ENCODE results near the gene CENPS.
"Not testable (repeated sequence)": the region's sequence is repeated elsewhere in the genome, so short reads cannot be mapped to it uniquely, and the experiment has no call there.

CENPS gene

DNA sequence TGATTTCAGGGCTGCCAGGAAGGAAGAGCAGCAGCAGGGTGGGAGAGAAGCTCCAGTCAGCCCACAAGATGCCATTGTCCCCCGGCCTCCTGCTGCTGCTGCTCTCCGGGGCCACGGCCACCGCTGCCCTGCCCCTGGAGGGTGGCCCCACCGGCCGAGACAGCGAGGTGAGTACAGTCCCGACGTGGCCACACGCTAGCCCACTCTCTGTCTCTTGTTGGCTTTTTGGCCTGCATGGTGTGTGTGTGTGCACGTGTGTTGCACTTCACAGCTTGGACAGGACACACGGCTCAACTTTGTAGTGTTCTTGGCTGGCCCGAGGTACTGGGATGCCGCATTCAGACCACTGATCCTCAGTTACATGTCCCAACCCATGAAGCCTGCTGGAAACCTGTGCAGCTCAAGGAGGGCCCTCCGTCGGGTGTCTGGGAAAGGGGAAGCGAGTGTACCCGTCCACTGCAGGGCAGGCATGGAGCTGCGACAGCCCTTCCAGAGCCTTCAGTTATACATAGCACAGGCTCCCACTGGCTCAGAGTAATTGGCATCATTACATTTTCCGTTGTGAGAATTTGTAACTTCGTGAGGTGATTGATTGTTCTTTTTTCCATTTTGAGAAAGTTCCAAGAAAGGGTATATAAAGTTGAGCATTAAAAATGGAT lies 20.1 kb downstream of the CENPS start:
- DNase-seq: no peak

DNA sequence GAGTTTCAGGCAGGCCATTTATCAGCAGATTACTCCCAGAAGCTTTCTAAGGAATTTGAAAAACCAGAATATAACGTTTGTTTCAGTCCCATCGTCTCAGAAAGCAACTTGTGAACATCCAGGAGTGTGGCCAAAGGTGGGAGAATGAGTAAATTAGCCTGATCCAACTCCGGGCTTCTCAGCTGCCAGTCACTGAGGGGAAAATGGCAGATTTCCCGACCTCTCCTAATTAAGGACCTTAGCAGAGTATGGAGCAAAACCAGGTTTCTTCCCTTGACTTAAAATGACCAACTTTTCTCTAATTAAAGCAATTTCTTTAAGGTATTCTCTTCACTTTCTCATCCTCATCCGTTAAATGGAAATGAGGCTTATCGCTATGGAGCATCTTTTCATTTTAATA lies 20.6 kb downstream of the CENPS start:
- no peak for DNase-seq

DNA sequence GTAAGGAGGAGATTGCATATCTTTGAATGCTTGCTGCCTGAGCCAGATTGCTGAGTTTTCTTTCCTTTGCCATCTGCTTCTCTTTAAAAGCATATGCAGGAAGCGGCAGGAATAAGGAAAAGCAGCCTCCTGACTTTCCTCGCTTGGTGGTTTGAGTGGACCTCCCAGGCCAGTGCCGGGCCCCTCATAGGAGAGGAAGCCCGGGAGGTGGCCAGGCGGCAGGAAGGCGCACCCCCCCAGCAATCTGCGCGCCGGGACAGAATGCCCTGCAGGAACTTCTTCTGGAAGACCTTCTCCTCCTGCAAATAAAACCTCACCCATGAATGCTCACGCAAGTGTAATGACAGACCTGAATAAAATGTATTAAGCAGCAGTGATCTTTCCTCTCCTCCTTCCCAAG lies 21.1 kb downstream of the CENPS start:
- DNase-seq: no peak

DNA sequence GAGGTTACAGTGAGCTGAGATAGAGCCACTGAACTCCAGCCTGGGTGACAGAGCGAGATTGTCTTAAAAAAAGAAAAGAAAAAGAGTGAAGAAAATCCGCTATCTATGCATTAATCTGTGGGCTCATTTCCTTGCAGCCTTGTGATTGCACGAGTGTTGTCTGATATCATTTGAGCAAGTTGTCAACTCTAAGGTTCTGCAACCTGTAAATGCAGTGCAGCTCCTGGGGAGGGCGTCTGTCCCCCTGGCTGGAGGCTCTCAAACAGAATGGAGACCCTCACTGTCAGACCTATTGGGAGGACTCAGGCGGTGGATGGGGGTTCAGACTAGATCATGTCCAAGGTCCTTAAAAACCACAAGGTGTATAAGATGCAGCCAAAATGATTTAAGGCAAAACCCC lies 25.8 kb downstream of the CENPS start:
- DNase-seq: no peak

DNA sequence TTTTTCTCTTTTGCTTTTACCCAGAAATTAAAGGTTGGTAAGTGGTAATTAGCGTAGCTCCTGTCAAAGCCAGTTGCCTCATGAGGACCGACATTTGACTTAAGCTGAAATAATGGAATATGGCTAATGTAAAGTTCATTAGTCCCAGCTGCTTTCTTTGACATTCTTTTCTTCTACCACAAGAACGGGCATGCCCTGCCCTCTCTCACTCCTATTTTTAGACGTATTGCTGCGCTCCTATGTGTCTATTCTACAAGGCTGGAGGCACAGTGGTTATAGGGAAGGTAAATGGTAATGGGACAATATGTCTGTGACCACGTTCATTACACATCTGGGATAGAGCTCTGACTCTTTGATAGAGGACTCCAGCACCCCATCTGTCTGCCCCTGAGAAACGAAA lies 26.4 kb downstream of the CENPS start:
- DNase-seq: no peak

DNA sequence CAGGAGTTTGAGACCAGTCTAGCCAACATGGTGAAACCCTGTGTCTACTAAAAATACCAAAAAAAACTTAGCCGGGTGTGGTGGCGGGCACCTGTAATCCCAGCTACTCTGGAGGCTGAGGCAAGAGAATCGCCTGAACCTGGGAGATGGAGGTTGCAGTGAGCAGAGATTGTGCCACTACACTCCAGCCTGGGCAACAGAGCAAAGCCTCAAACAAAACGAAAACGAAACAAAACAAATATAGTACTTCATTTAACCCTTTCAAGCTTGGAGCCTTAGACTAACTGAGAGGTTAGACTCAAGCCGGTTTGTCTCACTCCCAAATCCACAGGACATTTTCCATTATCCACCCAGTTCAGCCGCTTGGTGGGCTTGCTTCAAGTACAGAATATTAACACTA lies 27.2 kb downstream of the CENPS start:
- not testable (repeated sequence) for DNase-seq

DNA sequence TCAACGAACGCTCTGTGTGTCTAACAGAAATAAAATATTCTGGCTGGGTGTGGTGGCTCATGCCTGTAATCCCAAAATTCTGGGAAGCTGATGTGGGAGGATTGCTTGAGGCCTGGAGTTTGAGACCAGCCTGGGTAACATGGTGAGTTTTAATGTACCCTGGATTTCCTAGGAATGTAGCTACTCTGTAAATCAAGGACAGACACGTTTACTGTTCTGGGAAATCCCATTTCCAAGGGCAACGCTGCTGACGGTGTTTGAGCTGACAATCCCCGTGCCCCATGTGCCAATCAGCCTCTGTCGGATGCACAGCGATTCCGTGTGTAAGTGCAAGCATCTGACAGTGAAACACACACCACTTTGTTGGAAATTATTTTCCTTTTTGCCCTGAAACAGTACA lies 27.6 kb downstream of the CENPS start:
- no peak for DNase-seq

DNA sequence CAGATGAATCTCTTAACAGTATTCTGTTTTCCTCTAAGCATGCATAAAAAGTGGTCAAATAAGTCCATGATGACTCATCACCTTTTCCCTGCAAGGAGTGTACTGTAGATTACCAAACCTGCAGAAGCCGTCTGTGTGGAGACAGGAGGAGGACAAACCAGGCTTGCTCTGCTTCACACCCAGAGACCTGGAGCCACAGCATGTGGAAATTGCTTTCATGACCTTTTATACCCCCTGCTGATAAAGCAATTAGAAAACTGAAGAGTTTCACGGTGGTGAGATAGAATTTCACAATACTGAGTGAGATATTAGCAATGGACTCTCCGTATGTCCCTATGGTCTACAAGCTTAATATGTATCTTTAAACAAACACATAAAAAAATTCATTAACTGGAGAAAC lies 29.0 kb downstream of the CENPS start:
- no peak for DNase-seq

DNA sequence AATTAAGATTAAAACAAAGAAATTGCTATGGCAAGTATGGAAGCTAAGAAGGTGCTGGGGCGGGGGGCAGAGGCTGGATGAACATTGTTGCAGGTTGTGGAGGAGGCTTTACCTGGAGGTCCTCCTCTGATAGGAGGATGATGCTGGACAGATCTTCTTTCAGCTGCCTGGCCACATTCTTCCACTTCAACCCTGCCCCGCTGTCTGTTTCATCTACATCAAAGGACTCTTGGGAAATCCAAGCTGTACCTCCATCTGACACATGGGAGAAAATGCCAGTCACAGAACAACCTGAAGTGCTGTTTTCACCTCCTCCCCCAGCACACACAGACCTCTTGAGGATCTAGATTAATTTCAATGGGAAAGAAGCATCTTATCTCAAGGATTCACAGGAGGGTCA lies 36.8 kb downstream of the CENPS start:
- no peak for DNase-seq

DNA sequence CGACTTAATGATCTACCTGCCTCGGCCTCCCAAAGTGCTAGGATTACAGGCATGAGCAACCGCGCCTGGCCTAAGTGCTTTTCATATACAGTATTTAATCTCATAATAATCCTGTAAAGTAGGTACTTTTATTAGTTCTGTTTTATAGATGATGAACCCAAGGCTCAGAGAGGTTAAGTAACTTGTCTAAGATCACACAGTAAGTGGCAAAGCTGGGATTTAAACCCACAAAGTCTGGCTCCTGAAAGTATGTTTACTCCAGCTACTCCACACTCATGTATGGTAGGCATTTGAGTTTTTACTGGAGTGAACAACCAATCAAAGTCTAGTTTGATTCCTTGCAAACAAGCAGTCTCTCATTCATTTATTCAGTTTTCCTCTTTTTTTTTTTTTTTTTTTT lies 39.8 kb downstream of the CENPS start:
- DNase-seq: no peak

DNA sequence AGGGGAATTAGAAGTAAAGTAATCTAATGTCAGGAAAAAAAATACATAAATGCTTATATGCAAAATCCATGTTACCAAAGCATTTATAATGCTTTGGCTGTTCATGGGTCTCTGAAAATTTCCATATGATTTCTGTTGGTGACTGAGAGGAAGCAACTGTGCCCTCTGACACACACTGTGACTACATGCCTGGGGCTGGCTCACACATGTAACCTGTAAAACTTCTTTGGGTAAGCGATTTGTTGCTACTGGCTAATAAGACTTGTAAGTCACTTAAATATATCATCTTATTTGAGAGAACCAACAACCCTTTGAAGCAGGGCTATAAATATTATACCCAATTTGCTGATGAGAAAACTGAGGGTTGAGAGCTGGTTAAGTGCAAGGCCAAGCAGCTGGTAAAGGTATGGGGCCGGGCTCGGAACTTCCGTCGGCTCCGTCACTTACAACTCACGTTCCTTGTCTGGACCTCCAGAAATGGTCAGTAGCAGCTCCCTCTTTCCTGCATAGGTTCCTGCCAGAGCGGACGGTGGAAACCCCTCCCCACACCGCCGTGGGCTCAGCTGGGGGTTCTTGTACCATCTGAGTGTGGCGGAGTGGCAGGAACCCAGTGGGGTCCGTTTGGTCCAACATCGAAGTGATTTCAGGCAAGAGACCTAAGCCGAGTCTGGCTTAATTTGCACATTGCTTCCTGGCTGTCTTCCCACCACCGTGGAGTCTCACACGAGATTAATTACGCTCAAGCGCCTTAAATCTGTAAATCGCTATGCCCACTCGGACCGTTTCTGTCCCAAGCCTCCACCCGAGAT lies 41.4 kb downstream of the CENPS start:
- peak in 2 of 56 donors; percentile 50 to 53 for DNase-seq

DNA sequence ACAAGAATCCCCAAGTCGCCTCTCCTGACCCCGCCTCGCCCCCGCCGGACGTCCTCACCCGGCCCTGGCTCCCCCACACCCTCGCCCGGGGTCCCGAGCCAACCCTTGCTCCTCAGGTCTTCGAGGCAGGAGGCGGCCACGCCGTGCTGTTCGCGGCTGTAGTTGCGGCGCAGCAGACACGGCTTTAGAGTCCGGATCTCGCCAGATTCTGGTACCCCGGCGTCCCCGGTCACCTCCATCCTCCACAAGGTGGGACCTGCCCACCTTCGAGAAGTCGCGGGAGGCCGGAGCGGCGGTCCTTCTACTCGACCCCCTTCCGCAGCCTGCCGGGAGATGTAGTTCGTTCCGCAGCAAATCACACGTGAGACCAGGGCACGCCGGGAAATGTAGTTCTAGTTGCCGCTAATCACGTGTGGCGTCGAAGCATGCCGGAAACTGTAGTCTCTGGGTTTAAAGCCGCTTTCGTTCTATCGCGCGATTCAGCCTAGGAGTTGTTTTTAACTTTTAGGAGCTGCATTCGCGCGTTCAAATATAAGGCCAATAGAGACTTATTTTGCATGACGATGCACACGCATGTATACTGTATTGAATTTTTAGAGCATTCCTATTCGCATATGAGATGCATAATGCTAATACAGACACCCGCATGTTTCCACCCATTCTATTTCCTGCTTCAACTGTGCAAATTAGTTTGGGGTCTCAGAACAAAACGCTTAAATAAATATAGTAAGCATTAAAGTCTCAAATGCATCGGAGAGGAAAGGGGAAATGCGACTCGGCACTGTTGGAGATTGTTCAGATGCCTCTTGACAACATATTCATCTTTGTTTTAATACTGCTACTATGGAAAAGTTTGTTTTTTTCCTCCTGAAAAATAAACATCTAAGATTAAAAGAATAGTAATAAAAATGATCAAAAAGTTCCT lies 42.2 kb downstream of the CENPS start, which contains the start of gene DFFA:
Gene DFFA (minus strand): TSS at position 310 of the 925 bp plus-strand sequence. CDS start 71 bp downstream, at position 239.
- peak; percentile 35 to 98 (median 88) for DNase-seq

DNA sequence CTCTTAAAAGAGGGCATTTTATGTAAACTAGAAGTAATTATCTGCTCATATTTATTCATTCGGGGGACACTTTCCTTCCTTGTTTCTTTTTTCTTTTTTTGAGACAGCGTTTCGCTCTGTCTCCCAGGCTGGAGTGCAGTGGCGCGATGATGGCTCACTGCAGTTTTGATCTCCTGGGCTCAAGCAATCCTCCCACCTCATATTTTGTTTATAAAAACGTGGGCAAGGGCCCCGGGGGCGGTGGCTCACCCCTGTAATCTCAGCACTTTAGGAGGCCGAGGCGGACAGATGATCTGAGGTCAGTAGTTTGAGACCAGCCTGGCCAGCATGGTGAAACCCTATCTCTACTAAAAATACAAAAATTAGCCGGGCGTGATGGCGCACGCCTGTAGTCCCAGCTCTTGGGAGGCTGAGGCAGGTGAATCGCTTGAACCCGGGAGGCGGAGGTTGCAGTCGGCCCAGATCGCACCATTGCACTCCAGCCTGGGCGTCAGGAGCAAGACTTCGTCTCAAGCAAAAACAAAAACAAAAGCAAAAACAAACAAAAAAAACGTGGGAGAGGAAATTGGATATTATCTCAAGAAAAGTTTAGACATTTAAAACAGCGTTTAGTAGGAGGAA lies 43.0 kb downstream of the CENPS start:
- DNase-seq: no peak

DNA sequence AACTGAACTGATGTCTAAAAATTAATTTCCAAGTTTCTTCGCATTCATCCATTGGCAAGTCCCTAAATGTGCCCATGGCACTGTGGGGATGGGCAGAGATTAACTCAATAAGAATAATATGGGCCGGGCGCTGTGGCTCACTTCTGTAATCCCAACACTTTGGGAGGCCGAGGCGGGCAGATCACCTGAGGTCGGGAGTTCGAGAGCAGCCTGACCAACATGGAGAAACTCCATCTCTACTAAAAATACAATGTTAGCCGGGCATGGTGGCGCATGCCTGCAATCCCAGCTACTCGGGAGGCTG lies 44.0 kb downstream of the CENPS start:
- not testable (repeated sequence) for DNase-seq

DNA sequence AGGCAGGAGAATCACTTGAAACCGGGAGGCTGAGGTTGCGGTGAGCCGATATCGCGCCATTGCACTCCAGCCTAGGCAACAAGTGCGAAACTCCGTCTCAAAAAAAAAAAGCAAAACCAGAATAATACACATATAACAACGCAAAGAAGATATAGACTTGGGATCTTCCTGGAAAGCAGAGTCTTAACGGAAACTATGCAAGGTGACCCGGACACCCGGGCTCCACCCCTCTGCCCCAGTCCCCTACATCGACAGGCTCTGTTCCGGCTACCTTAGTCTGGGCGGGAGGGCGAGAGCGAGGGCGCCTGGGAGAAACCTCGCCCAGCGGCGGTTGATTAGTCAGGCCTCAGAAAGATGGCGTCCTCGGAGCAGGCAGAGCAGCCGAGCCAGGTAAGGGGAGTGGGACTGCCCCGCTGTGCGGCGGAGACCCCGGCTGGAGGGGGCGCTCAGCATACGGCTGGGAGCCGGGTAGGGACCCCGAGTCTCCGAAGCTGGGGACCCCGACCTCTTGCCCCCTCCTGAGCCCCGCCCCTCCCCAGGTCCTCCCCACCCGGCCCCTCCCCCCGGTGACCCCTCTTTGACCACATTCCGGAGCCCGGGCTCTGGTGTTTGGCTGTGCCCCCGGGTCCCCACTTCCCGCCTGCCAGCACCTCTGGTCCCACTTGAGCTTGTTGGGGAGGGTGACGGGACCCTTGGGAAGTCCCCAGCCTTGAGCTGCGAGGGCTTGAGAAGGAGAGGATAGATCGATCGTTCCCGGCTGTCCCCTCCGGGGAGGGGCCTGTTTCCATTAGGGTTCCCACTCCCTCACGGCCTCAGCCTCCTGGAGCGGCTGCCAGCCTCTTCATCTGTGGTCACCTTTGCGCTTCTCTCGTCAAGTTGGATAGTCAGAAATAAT lies 44.6 kb downstream of the CENPS start, which contains the start of gene PEX14:
Gene PEX14 (plus strand): TSS at position 338 of the 895 bp plus-strand sequence. CDS start 17 bp downstream, at position 355.
- peak; percentile 18 to 87 (median 72) for DNase-seq

DNA sequence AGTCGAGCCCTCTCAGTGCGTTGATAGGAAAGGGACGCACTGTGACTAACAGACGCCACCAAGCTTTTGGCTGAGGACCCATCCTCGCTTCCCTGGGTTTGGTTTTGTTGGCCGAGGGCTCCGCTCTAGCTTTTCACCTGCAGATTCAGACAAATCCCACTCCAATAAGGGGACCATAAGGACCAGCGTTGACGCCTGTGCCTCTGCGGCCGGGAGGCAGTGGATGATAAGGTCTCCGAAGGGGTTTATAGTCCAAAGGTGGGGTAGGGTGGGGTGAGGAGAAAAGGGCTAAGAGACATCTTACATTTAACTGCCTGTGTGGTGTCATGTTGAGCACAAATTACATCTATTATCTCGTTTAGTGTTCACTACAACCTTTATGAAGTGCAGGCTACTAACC lies 45.3 kb downstream of the CENPS start:
- DNase-seq: peak in 2 of 56 donors; percentile 38 to 40

DNA sequence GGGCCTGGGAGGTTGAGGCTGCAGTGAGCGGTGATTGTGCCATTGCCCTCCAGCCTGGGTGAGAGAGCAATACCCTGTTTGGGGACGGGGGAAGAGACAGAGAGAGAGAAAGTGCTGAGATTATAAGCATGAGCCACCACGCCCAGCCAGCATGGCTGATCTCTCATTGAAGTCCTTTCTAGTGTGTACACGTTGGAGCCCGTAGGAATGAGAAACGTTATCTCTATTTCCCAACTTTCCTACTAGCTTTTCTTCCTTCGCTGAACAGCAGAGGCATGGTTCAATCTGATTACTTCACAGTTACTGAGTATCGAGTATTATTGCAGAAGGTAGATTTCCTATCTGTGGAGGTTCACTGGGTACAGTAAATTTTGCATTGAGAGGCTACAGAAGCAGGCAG lies 49.1 kb downstream of the CENPS start:
- no peak for DNase-seq

DNA sequence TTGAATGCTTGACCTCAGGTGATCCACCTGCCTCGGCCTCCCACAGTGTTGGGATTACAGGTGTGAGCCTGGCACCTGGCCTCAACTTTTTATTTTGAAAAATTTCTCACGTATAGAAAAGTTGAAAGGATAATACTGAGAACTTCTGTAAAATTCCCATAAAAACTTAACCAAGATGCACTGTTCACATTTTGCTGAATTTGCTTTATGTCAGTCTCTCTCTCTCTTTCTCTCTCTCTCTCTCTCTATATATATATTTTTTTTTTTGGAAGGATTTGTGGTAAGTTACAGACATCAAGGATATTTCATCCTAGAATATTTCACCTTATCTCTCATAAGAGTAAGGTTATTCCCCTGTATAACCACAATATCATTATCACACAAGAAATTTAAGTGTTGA lies 50.4 kb downstream of the CENPS start:
- no peak for DNase-seq

DNA sequence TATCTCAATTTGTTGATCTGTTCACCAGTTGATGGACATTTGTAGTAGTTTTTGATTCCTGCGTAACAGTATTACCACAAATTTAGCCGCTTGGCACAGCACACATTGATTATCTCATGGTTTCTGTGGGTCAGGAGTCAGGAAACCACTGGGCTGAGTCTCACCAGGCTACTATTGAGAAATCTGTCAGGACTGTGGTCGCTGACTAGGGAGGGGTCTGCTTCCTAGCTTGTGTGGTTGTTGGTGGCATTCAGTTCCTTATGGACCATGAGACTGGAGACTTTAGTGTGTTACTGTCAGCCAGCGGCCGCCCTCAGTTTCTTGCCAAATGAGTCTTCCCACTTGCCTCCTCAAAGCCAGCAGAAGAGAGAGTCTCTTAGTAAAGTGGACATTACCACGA lies 54.3 kb downstream of the CENPS start:
- DNase-seq: no peak
